H7 (cell line): ENCODE measurements around the gene TAS1R2. TPM values are rescaled to one million over a fixed set of nuclear protein-coding genes. Genes with fewer than 3 reads are reported as not detected.
"Not testable (repeated sequence)": the region's sequence is repeated elsewhere in the genome, so short reads cannot be mapped to it uniquely, and the experiment has no call there.

Source experiments
- DNase-seq: peaks from one replicate; pipeline ENCODE4 v3.0.0; 2012
- H3K27me3 ChIP-seq: 2 replicates; pipeline ENCODE4 v1.6.0; 2011; ENCODE audit warnings: mild to moderate bottlenecking, low read length; ENCODE audit not compliant: control insufficient read depth, insufficient read depth
- H3K36me3 ChIP-seq: replicated peaks from 2 replicates; pipeline ENCODE4 v1.5.1; 2011; ENCODE audit warnings: low read length; ENCODE audit not compliant: control insufficient read depth, insufficient read depth
- H3K4me3 ChIP-seq: 2 replicates; pipeline ENCODE4 v1.5.1; 2011; ENCODE audit warnings: low read depth, mild to moderate bottlenecking, control low read depth, low read length, moderate library complexity; ENCODE audit not compliant: insufficient read depth
- total RNA-seq: library from RNA; depleted of rRNA; stranded (reverse); fragments of >200 nt; shearing (Covaris generic); gene quantifications from 2 replicates; pipeline ENCODE4 v1.2.3, GENCODE V29; 2014

The TAS1R2 gene
- total RNA-seq, 1 experiment from 2014 or later, result 0.28 TPM

DNA sequence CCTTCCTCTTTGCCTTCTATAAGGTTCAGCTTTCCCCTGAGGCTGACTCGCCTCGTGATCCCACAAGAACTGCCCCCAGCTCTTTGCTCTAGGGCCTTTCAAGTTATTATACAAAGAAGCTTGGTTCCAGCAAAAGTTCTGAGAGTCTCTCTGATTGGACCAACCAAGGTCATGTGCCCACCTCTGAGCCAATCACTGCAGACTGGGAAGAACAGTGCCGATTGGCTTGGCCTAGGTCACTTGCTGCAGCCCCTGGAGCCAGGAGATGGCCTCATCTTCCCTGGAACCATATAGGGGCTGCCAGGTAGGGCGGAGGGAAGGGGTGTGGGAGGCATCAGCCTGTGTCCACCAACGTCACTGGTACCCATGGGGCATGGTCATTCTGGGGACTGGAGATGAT lies 22.8 kb downstream of the TAS1R2 start:
- Histone ChIP-seq H3K36me3 (no peaks in the 10 kb centered on the region), H3K27me3 (no peaks in the 10 kb centered on the region), H3K4me3 (no peak overlapping the region)
- peak; percentile 70 for DNase-seq

DNA sequence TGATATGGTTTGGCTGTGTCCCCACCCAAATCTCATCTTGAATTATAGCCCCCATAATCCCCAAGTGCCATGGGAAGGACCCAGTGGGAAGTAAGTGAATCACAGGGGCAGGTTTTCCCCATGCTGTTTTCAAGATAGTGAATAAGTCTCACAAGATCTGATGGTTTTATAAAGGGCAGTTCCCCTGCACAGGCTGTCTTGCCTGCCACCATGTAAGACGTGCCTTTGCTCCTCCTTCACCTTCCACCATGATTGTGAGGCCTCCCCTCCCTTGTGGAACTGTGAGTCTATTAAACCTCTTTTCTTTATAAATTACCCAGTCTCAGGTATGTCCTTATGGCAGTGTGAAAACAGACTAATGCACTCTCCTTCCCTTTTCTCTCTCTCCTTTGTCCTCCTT lies 27.1 kb downstream of the TAS1R2 start:
- DNase-seq, H3K36me3 ChIP-seq, H3K27me3 ChIP-seq, H3K4me3 ChIP-seq: not testable (repeated sequence)

GRCh38 chr1:18831656-18832055 lies 27.8 kb downstream of the TAS1R2 start:
- Histone ChIP-seq H3K27me3 (no peaks in the 10 kb centered on the region), H3K4me3 (no peak overlapping the region), H3K36me3 (no peaks in the 10 kb centered on the region)
- no peak for DNase-seq

- no peaks in the 10 kb centered on the region for H3K27me3 ChIP-seq
- no peak for DNase-seq
- H3K36me3 ChIP-seq, result no peaks in the 10 kb centered on the region
- no peak overlapping the region for H3K4me3 ChIP-seq
Measured at GRCh38 chr1:18830596-18830995, 28.9 kb downstream of the TAS1R2 start.

DNA sequence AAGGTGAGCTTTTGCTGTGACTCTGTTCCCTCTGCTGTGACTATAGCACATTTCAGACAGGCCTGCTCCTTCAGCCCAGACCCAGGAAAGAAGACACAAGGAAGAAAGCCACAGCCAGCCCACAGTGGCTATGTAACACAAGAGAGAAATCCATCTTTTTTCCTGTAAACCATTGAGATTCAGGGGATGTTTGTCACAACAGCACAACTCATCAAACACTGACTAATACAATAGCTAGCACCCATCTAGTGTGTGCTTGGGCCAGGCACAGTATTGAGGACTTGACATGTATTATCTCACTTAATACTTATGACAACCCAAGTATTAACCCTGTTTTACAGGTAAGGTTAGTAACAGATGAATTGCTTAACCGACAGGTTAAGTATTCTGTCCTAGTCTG lies 29.8 kb downstream of the TAS1R2 start:
- Histone ChIP-seq H3K36me3 (no peaks in the 10 kb centered on the region), H3K27me3 (no peaks in the 10 kb centered on the region), H3K4me3 (no peak overlapping the region)
- no peak for DNase-seq

- Histone ChIP-seq H3K27me3 (no peaks in the 10 kb centered on the region), H3K36me3 (no peaks in the 10 kb centered on the region), H3K4me3 (no peak overlapping the region)
- DNase-seq, result no peak
Measured at GRCh38 chr1:18828224-18828623, 31.2 kb downstream of the TAS1R2 start.

- DNase-seq, result no peak
- Histone ChIP-seq H3K36me3 (no peaks in the 10 kb centered on the region), H3K4me3 (no peak overlapping the region), H3K27me3 (peaks cover 8% of the 10 kb centered on the region)
Measured at GRCh38 chr1:18823438-18823837, 36.0 kb downstream of the TAS1R2 start.

- Histone ChIP-seq H3K4me3 (no peak overlapping the region), H3K36me3 (no peaks in the 10 kb centered on the region), H3K27me3 (peaks cover 8% of the 10 kb centered on the region)
- peak; percentile 94 for DNase-seq
Measured at GRCh38 chr1:18820791-18821641, 38.4 kb downstream of the TAS1R2 start.

DNA sequence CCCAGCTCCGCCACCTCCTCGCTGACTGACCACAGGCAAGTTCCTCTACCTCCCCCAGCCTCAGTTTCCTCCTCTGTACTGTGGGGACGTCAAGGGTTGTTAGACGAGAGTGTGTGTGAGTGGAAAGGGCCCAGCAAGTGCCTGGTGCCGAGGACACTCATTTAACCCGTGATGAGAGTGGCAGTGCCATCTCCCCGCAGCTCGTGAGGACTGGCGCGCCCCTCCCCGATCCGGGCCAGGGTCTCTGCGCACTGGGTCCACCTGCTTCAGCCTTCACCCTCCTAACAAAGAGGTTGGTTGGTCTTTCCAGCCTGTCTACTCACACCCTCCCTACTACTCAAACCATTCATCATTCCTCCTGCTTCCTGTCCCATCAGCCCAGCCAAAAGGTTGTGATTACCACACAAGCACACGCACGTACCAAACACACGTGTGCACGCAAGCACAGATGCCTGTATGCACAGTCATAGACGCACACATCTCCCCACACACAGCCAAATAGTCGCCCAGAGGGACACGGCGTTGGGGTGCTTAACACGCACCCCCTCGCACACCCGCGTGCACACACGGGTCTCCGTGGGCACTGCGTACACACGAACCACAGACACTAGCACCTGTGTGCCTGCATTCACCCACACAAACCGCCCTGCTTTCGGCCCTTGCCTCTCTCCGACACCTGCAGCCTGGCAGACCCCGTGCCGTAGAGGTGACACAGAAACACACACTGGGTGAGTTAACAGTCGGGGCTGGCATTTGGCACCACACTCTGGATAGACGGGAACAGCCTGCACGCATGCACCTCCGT lies 39.3 kb downstream of the TAS1R2 start:
- Histone ChIP-seq H3K4me3 (no peak overlapping the region), H3K36me3 (no peaks in the 10 kb centered on the region), H3K27me3 (peaks cover 8% of the 10 kb centered on the region)
- DNase-seq, result no peak

- peak; percentile 72 for DNase-seq
- Histone ChIP-seq H3K36me3 (no peaks in the 10 kb centered on the region), H3K4me3 (no peak overlapping the region), H3K27me3 (peaks cover 8% of the 10 kb centered on the region)
Measured at GRCh38 chr1:18819203-18819602, 40.3 kb downstream of the TAS1R2 start.

GRCh38 chr1:18817795-18818435 lies 41.5 kb downstream of the TAS1R2 start:
- no peak overlapping the region for H3K4me3 ChIP-seq
- H3K27me3 ChIP-seq, result peaks cover 8% of the 10 kb centered on the region
- no peaks in the 10 kb centered on the region for H3K36me3 ChIP-seq
- peak; percentile 67 for DNase-seq

- Histone ChIP-seq H3K4me3 (no peak overlapping the region), H3K36me3 (no peaks in the 10 kb centered on the region), H3K27me3 (peaks cover 8% of the 10 kb centered on the region)
- no peak for DNase-seq
Measured at GRCh38 chr1:18817316-18817715, 42.1 kb downstream of the TAS1R2 start.

DNA sequence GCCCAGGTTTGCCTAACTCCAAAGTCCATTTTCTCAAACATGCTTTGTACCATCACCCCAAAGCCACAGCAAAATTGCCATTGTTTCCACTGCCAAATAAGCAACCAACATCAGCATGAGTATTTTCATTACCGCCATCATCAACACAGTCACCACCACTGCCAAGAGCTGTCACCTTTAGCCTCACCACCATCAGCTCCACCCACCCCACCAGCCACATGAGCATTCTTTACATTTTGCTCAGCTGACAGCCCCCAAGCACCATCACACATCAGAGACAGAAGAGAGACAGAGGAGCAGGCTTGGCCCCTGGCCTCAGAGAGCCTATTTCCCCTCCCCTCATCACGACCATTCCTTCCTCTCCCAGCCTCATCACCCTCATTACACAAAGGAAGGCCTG lies 42.7 kb downstream of the TAS1R2 start:
- Histone ChIP-seq H3K27me3 (peaks cover 8% of the 10 kb centered on the region), H3K36me3 (no peaks in the 10 kb centered on the region), H3K4me3 (no peak overlapping the region)
- DNase-seq, result no peak

DNA sequence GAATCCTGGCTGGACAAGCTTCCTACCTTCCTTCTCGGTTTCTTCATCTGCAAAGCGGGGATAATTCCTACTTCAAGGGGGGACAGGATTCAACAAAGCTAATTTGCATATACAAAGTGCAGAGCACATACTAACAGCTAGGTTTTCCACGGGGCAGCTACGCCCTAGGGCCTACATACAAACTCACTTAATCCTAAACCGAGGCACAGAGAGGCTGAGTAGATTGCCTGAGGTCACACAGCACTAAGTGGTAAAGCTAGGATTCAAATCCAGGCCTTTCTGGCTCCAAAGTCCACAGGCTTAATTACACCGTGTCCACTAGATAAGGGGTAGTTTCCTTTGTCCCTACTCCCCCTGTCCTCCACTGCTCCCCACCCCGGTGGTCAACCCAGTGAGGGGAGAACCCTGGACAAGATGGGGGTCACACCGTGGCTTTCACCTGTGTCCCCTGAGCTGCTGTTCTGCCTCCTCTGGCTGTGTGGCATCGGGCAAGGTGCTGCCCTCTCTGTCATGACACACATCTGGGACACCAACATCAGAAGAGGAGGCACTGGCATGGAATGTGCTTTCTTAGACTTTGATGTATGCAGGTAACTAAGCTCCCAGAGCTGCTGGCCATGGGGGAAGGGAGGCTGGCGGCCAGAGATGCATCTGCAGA lies 44.5 kb downstream of the TAS1R2 start:
- H3K36me3 ChIP-seq, result no peaks in the 10 kb centered on the region
- DNase-seq, result no peak

More for the DNA sequence above, 44.5 kb downstream of the TAS1R2 start:
- Histone ChIP-seq H3K27me3 (peaks cover 3% of the 10 kb centered on the region), H3K4me3 (no peak overlapping the region)
